H9 (cell line): ENCODE results near the gene RAB11B. TPM values are rescaled to one million over a fixed set of nuclear protein-coding genes. Genes with fewer than 3 reads are reported as not detected.

ENCODE experiments used
- DNase-seq: peaks from one replicate; pipeline ENCODE4 v3.0.0-alpha.2; 2017
- H2AFZ ChIP-seq: one replicate; pipeline ENCODE4 v1.6.1; 2013; ENCODE audit warnings: mild to moderate bottlenecking, low read length, control low read depth, moderate library complexity
- H2AK5ac ChIP-seq: 2 replicates; pipeline ENCODE4 v1.6.1; 2013; ENCODE audit warnings: low read length, control low read depth, mixed read lengths; ENCODE audit not compliant: insufficient read length
- H2BK120ac ChIP-seq: one replicate; pipeline ENCODE4 v1.6.1; 2013; ENCODE audit warnings: low read depth, mild to moderate bottlenecking, low read length, control low read depth, inconsistent platforms; ENCODE audit not compliant: poor library complexity, severe bottlenecking
- H2BK12ac ChIP-seq: 2 replicates; pipeline ENCODE4 v1.6.1; 2013; ENCODE audit warnings: low read length, control low read depth, mixed read lengths, low read depth; ENCODE audit not compliant: insufficient read length
- H2BK15ac ChIP-seq: 2 replicates; pipeline ENCODE4 v1.6.1; 2013; ENCODE audit warnings: low read depth, low read length, control low read depth
- H2BK20ac ChIP-seq: one replicate; pipeline ENCODE4 v1.6.1; 2013; ENCODE audit warnings: low read depth, mild to moderate bottlenecking, low read length, control low read depth, inconsistent platforms; ENCODE audit not compliant: poor library complexity, severe bottlenecking
- H2BK5ac ChIP-seq: 2 replicates; pipeline ENCODE4 v1.6.1; 2013; ENCODE audit warnings: low read length, control low read depth, mixed read lengths; ENCODE audit not compliant: insufficient read length
- H3K14ac ChIP-seq: 2 replicates; pipeline ENCODE4 v1.6.1; 2013; ENCODE audit warnings: low read length, control low read depth; ENCODE audit not compliant: insufficient read depth
- H3K18ac ChIP-seq: 2 replicates; pipeline ENCODE4 v1.6.1; 2013; ENCODE audit warnings: low read depth, mild to moderate bottlenecking, mixed read lengths, low read length, control low read depth; ENCODE audit not compliant: insufficient read length
- H3K23ac ChIP-seq: 2 replicates; pipeline ENCODE4 v1.6.1; 2013; ENCODE audit warnings: low read length, control low read depth, mixed read lengths, low read depth; ENCODE audit not compliant: insufficient read length
- H3K23me2 ChIP-seq: 2 replicates; pipeline ENCODE4 v1.6.1; 2013; ENCODE audit warnings: low read depth, mild to moderate bottlenecking, mixed read lengths, low read length, control low read depth; ENCODE audit not compliant: insufficient read length, poor library complexity, severe bottlenecking
- H3K27ac ChIP-seq: 2 replicates; pipeline ENCODE4 v1.5.1; 2013; ENCODE audit warnings: low read length, control low read depth, mixed read lengths, low read depth; ENCODE audit not compliant: insufficient read length
- H3K27me3 ChIP-seq: 2 replicates; pipeline ENCODE4 v1.6.1; 2013; ENCODE audit warnings: low read length, control low read depth, inconsistent platforms; ENCODE audit not compliant: insufficient read depth
- H3K4ac ChIP-seq: 2 replicates; pipeline ENCODE4 v1.6.1; 2013; ENCODE audit warnings: low read depth, mild to moderate bottlenecking, control low read depth, inconsistent platforms, low read length, moderate library complexity
- H3K4me1 ChIP-seq: 2 replicates; pipeline ENCODE4 v1.6.1; 2013; ENCODE audit warnings: low read length, control low read depth, inconsistent platforms; ENCODE audit not compliant: insufficient read depth
- H3K4me2 ChIP-seq: 2 replicates; pipeline ENCODE4 v1.6.1; 2013; ENCODE audit warnings: low read length, control low read depth, mixed read lengths; ENCODE audit not compliant: insufficient read length, insufficient read depth
- H3K56ac ChIP-seq: 2 replicates; pipeline ENCODE4 v1.6.1; 2013; ENCODE audit warnings: low read depth, mild to moderate bottlenecking, mixed read lengths, low read length, control low read depth; ENCODE audit not compliant: insufficient read length
- H3K79me1 ChIP-seq: 2 replicates; pipeline ENCODE4 v1.6.1; 2013; ENCODE audit warnings: low read depth, mild to moderate bottlenecking, moderate library complexity, low read length, control low read depth, inconsistent platforms; ENCODE audit not compliant: insufficient read depth, poor library complexity, severe bottlenecking
- H3K79me2 ChIP-seq: 2 replicates; pipeline ENCODE4 v1.6.1; 2013; ENCODE audit warnings: low read length, control low read depth, inconsistent platforms; ENCODE audit not compliant: insufficient read depth
- H3K9ac ChIP-seq: 2 replicates; pipeline ENCODE4 v1.6.1; 2013; ENCODE audit warnings: low read length, control low read depth, mixed read lengths; ENCODE audit not compliant: insufficient read length; ENCODE audit errors: extremely low read depth
- H3K9me3 ChIP-seq: one replicate; pipeline ENCODE4 v1.6.1; 2013; ENCODE audit warnings: low read depth, low read length, inconsistent platforms; ENCODE audit not compliant: control insufficient read depth
- H3T11ph ChIP-seq: one replicate; pipeline ENCODE4 v1.6.1; 2013; ENCODE audit warnings: mild to moderate bottlenecking, low read length, control low read depth, inconsistent platforms
- H4K20me1 ChIP-seq: one replicate; pipeline ENCODE4 v1.6.1; 2013; ENCODE audit not compliant: control insufficient read depth, insufficient read length, insufficient read depth
- H4K5ac ChIP-seq: 2 replicates; pipeline ENCODE4 v1.6.1; 2013; ENCODE audit warnings: low read depth, mild to moderate bottlenecking, mixed read lengths, low read length, control low read depth; ENCODE audit not compliant: insufficient read length
- H4K8ac ChIP-seq: replicated peaks from 2 replicates; pipeline ENCODE4 v1.6.1; 2013; ENCODE audit warnings: low read length, control low read depth, mixed read lengths, low read depth; ENCODE audit not compliant: insufficient read length
- H4K91ac ChIP-seq: 2 replicates; pipeline ENCODE4 v1.6.1; 2013; ENCODE audit warnings: low read depth, mild to moderate bottlenecking, moderate library complexity, mixed read lengths, low read length, control low read depth; ENCODE audit not compliant: insufficient read length
- H3K27ac Mint-ChIP-seq, 3 experiments: 2 replicates in 2 of 3; 3 replicates in 1 of 3; pipeline ENCODE4 v1.8.0; 2020 to 2021; ENCODE audit warnings: mixed read lengths in 3 of 3, mild to moderate bottlenecking in 1 of 3, moderate library complexity in 1 of 3
- H3K27me3 Mint-ChIP-seq: 2 replicates; pipeline ENCODE4 v1.8.0; 2021; ENCODE audit warnings: low read depth, mild to moderate bottlenecking, moderate library complexity, mixed read lengths
- H3K36me3 Mint-ChIP-seq, 3 experiments: 2 replicates in 2 of 3; 3 replicates in 1 of 3; pipeline ENCODE4 v1.8.0; 2020 to 2021; ENCODE audit warnings: low read depth in 3 of 3, mixed read lengths in 3 of 3; ENCODE audit not compliant: insufficient read depth in 1 of 3
- H3K4me1 Mint-ChIP-seq, 2 experiments: 2 replicates each; pipeline ENCODE4 v1.8.0; 2020; ENCODE audit warnings: mixed read lengths in 2 of 2
- H3K4me3 Mint-ChIP-seq, 2 experiments: 2 replicates in 1 of 2; 3 replicates in 1 of 2; pipeline ENCODE4 v1.8.0; 2020 to 2021; ENCODE audit warnings: mild to moderate bottlenecking in 2 of 2, mixed read lengths in 2 of 2, moderate library complexity in 1 of 2
- H3K9me3 Mint-ChIP-seq, 2 experiments: 2 replicates in 1 of 2; 3 replicates in 1 of 2; pipeline ENCODE4 v1.8.0; 2020; ENCODE audit warnings: mild to moderate bottlenecking in 2 of 2, mixed read lengths in 2 of 2, moderate library complexity in 1 of 2
- WGBS: extraction: QIAGEN DNeasy Blood & Tissue Kit; methylation state at CpG from one replicate; pipeline ENCODE4 v1.1.7; 2013; ENCODE audit warnings: missing lambda C conversion rate, low lambda C conversion rate, mixed read lengths; ENCODE audit not compliant: insufficient read length; ENCODE audit errors: extremely low coverage; 5-methylcytosine and 5-hydroxymethylcytosine counted together
- total RNA-seq: library from RNA; stranded (reverse); gene quantifications from 2 replicates; pipeline ENCODE4 v1.2.1, GENCODE V29; 2021
- TF ChIP-seq, protein P1 (sequence below): fragments of 200-600 bp; sonication (generic); conservative IDR thresholded peaks from 3 replicates; pipeline ENCODE4 v1.8.0; 2021; ENCODE audit warnings: antibody characterized with exemption, mild to moderate bottlenecking

Gene RAB11B
- total RNA-seq, 1 experiment from 2014 or later = 106 TPM

DNA sequence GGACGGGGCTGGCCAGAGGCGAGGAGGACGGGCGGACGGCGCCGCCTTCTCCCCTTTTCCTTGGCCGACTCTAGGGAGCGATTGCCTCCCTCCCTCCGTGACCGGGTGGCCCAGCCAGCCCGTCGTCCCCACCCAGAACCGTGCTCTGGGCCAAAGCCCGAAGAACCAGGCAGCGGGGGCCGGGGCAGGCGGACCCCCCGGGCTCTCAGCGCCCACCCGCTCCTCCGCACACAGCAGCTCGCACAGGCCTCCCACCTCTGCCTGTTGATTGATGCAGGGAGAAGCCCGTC lies 13.6 kb downstream of the RAB11B start:
- no peak overlapping the region for H4K8ac ChIP-seq
- H2BK5ac ChIP-seq = no peak overlapping the region
- H2BK120ac ChIP-seq = no peak overlapping the region
- no peak overlapping the region for H4K91ac ChIP-seq
- Mint-ChIP-seq H3K27me3 (no peaks in the 10 kb centered on the region; the same call in 1 of the 2 replicates), H3K9me3 (no peaks in the 10 kb centered on the region), H3K36me3 (peaks cover 20 to 44% (median 43%) of the 10 kb centered on the region in 3 experiments), H3K4me3 (no peak overlapping the region), H3K27ac (no peak overlapping the region), H3K4me1 (no peaks in the 10 kb centered on the region)
- no peaks in the 10 kb centered on the region for H3K4me1 ChIP-seq
- H3K9me3 ChIP-seq = no peaks in the 10 kb centered on the region
- H3K79me1 ChIP-seq = no peaks in the 10 kb centered on the region
- H2BK12ac ChIP-seq = no peak overlapping the region
- no peak overlapping the region for H3K18ac ChIP-seq
- no CpG with 5 or more reads among the region's 24 CpGs for WGBS
- H4K5ac ChIP-seq = no peak overlapping the region
- no peak overlapping the region for H2AFZ ChIP-seq
- H3K27ac ChIP-seq = no peak overlapping the region
- no peak overlapping the region for H3K23ac ChIP-seq
- H3K4me2 ChIP-seq = no peak overlapping the region
- no peak overlapping the region for H3K4ac ChIP-seq
- H2BK15ac ChIP-seq = no peak overlapping the region
- no peak overlapping the region for H2BK20ac ChIP-seq
- H3K9ac ChIP-seq = no peak overlapping the region
- TF ChIP-seq, protein P1, sequence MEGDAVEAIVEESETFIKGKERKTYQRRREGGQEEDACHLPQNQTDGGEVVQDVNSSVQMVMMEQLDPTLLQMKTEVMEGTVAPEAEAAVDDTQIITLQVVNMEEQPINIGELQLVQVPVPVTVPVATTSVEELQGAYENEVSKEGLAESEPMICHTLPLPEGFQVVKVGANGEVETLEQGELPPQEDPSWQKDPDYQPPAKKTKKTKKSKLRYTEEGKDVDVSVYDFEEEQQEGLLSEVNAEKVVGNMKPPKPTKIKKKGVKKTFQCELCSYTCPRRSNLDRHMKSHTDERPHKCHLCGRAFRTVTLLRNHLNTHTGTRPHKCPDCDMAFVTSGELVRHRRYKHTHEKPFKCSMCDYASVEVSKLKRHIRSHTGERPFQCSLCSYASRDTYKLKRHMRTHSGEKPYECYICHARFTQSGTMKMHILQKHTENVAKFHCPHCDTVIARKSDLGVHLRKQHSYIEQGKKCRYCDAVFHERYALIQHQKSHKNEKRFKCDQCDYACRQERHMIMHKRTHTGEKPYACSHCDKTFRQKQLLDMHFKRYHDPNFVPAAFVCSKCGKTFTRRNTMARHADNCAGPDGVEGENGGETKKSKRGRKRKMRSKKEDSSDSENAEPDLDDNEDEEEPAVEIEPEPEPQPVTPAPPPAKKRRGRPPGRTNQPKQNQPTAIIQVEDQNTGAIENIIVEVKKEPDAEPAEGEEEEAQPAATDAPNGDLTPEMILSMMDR = no peak
- no peak overlapping the region for H3K56ac ChIP-seq
- no peak for DNase-seq
- no peak overlapping the region for H3K14ac ChIP-seq
- peaks cover 3% of the 10 kb centered on the region; the same call in 1 of the 2 replicates for H3K79me2 ChIP-seq
- no peaks in the 10 kb centered on the region for H3K23me2 ChIP-seq
- H3T11ph ChIP-seq = no peak overlapping the region
- no peaks in the 10 kb centered on the region for H3K27me3 ChIP-seq
- no peaks in the 10 kb centered on the region for H4K20me1 ChIP-seq
- H2AK5ac ChIP-seq = no peak overlapping the region
